ENCODE data around the gene TNFSF13.
A peak's percentile ranks its signal among the peaks of the same experiment; 100 is the strongest.

GRCh38 chr17:7560172-7561027, 1.9 kb downstream of the TNFSF13 start:
- TF ChIP-seq CTCF (IDR thresholded peaks at IDR 0.05) (peak; percentile 33 to 74 (median 53)), POLR2A (IDR thresholded peaks at IDR 0.05) (no peak)
